Thymus (tissue), 11 donors: ENCODE data around the gene GUF1. TPM values are rescaled to one million over a fixed set of nuclear protein-coding genes. Genes with fewer than 3 reads are reported as not detected.

Experiments used
- DNase-seq, 9 donors: peaks; one replicate each; pipeline ENCODE4 v3.0.0-alpha.2; 2013; ENCODE audit warnings: low spot score in 9 of 9, low read depth in 6 of 9, missing footprints in 1 of 9
- H3K27ac ChIP-seq, 2 donors: one replicate each; pipeline ENCODE4 v1.5.1; 2013; ENCODE audit warnings: control low read depth in 1 of 2, low read depth in 1 of 2, low read length in 1 of 2, mild to moderate bottlenecking in 1 of 2, moderate library complexity in 1 of 2
- H3K27me3 ChIP-seq, 2 donors: one replicate each; pipeline ENCODE4 v1.5.1; 2013; ENCODE audit warnings: low read length in 1 of 2; ENCODE audit not compliant: control insufficient read depth in 2 of 2, insufficient read depth in 1 of 2
- H3K36me3 ChIP-seq, 2 donors: one replicate each; pipeline ENCODE4 v1.5.1; 2013; ENCODE audit warnings: low read length in 1 of 2, mild to moderate bottlenecking in 1 of 2, moderate library complexity in 1 of 2; ENCODE audit not compliant: control insufficient read depth in 2 of 2, insufficient read depth in 2 of 2
- H3K4me1 ChIP-seq, 2 donors: one replicate each; pipeline ENCODE4 v1.5.1; 2013; ENCODE audit warnings: low read length in 2 of 2; ENCODE audit not compliant: control insufficient read depth in 2 of 2, insufficient read depth in 2 of 2
- H3K4me3 ChIP-seq, 2 donors: one replicate each; pipeline ENCODE4 v1.5.1; 2013; ENCODE audit warnings: low read length in 2 of 2, control low read depth in 1 of 2, mild to moderate bottlenecking in 1 of 2
- H3K9me3 ChIP-seq, 2 donors: one replicate each; pipeline ENCODE4 v1.5.1; 2013; ENCODE audit warnings: low read length in 1 of 2, mild to moderate bottlenecking in 1 of 2; ENCODE audit not compliant: control insufficient read depth in 2 of 2, insufficient read depth in 1 of 2
- WGBS: extraction: QIAGEN DNeasy Blood & Tissue Kit; methylation state at CpG from one replicate; pipeline ENCODE4 v1.1.7; 2013; 5-methylcytosine and 5-hydroxymethylcytosine counted together
- polyA plus RNA-seq: library from polyadenylated mRNA; stranded (reverse); fragments of 200-250 nt; gene quantifications from one replicate; pipeline ENCODE4 v1.2.3, GENCODE V29; 2013
- total RNA-seq: library from RNA; stranded (reverse); fragments of 120-200 nt; gene quantifications from one replicate; pipeline ENCODE4 v1.2.4, GENCODE V29; 2013
- donor health status: healthy.

Gene GUF1
- total and polyA plus RNA-seq, 2 donors: 13.6 to 14.2 TPM

GRCh38 chr4:44660396-44660795 is 17.8 kb upstream of the GUF1 start:
- Histone ChIP-seq H3K27me3 (no peaks in the 10 kb centered on the region), H3K36me3 (no peaks in the 10 kb centered on the region), H3K9me3 (no peaks in the 10 kb centered on the region), H3K27ac (no peak overlapping the region), H3K4me3 (no peak overlapping the region), H3K4me1 (no peaks in the 10 kb centered on the region)
- WGBS: 77% methylated on average over 3 of the region's 3 CpGs
- no peak for DNase-seq

GRCh38 chr4:44661940-44662622 is 16.1 kb upstream of the GUF1 start:
- no peaks in the 10 kb centered on the region for H3K9me3 ChIP-seq
- H3K36me3 ChIP-seq: no peaks in the 10 kb centered on the region
- no peaks in the 10 kb centered on the region for H3K4me1 ChIP-seq
- no peak for DNase-seq
- H3K4me3 ChIP-seq: no peak overlapping the region
- H3K27me3 ChIP-seq: no peaks in the 10 kb centered on the region
- H3K27ac ChIP-seq: no peak overlapping the region
- WGBS: 95% methylated on average over 1 of the region's 1 CpG

- WGBS: 55% methylated on average over 2 of the region's 2 CpGs
- Histone ChIP-seq H3K4me3 (no peak overlapping the region), H3K27ac (no peak overlapping the region), H3K4me1 (no peaks in the 10 kb centered on the region), H3K27me3 (no peaks in the 10 kb centered on the region), H3K9me3 (no peaks in the 10 kb centered on the region), H3K36me3 (no peaks in the 10 kb centered on the region)
- DNase-seq: no peak
These were observed 15.6 kb upstream of the GUF1 start for GRCh38 chr4:44662623-44663005.

- Histone ChIP-seq H3K36me3 (no peaks in the 10 kb centered on the region), H3K4me3 (no peak overlapping the region), H3K4me1 (no peaks in the 10 kb centered on the region), H3K27ac (no peak overlapping the region), H3K27me3 (no peaks in the 10 kb centered on the region), H3K9me3 (no peaks in the 10 kb centered on the region)
- DNase-seq: no peak
- WGBS: 97% methylated on average over 20 of the region's 20 CpGs
These were observed 14.5 kb upstream of the GUF1 start for GRCh38 chr4:44663539-44664263.

- WGBS: 67% methylated on average over 2 of the region's 2 CpGs
- H3K36me3 ChIP-seq: no peaks in the 10 kb centered on the region
These were observed 9.7 kb upstream of the GUF1 start for GRCh38 chr4:44668526-44668925.

GRCh38 chr4:44670506-44671199 is 7.6 kb upstream of the GUF1 start:
- H3K27ac ChIP-seq: no peak overlapping the region
- WGBS: 87% methylated on average over 4 of the region's 4 CpGs
- H3K4me3 ChIP-seq: no peak overlapping the region
- H3K36me3 ChIP-seq: no peaks in the 10 kb centered on the region
- H3K9me3 ChIP-seq: no peaks in the 10 kb centered on the region
- H3K27me3 ChIP-seq: no peaks in the 10 kb centered on the region
- no peak for DNase-seq
- no peaks in the 10 kb centered on the region for H3K4me1 ChIP-seq

More at GRCh38 chr4:44668526-44668925, 9.7 kb upstream of the GUF1 start:
- Histone ChIP-seq H3K9me3 (no peaks in the 10 kb centered on the region), H3K27ac (no peak overlapping the region), H3K27me3 (no peaks in the 10 kb centered on the region), H3K4me1 (no peaks in the 10 kb centered on the region), H3K4me3 (no peak overlapping the region)
- no peak for DNase-seq

- H3K27me3 ChIP-seq: no peaks in the 10 kb centered on the region
- WGBS: 96% methylated on average over 3 of the region's 3 CpGs
- no peak overlapping the region for H3K4me3 ChIP-seq
These were observed 6.6 kb upstream of the GUF1 start for GRCh38 chr4:44671636-44672035.

GRCh38 chr4:44674471-44674870 is 3.7 kb upstream of the GUF1 start:
- Histone ChIP-seq H3K4me1 (peaks cover 3 to 4% of the 10 kb centered on the region in 2 donors), H3K9me3 (no peaks in the 10 kb centered on the region), H3K27ac (no peak overlapping the region), H3K27me3 (no peaks in the 10 kb centered on the region), H3K4me3 (no peak overlapping the region), H3K36me3 (no peaks in the 10 kb centered on the region)
- WGBS: 93% methylated on average over 1 of the region's 1 CpG
- DNase-seq: no peak

More at GRCh38 chr4:44671636-44672035, 6.6 kb upstream of the GUF1 start:
- Histone ChIP-seq H3K9me3 (no peaks in the 10 kb centered on the region), H3K27ac (no peak overlapping the region), H3K4me1 (no peaks in the 10 kb centered on the region), H3K36me3 (no peaks in the 10 kb centered on the region)
- no peak for DNase-seq

GRCh38 chr4:44675366-44675765 is 2.9 kb upstream of the GUF1 start:
- Histone ChIP-seq H3K9me3 (no peaks in the 10 kb centered on the region), H3K4me3 (no peak overlapping the region), H3K27me3 (no peaks in the 10 kb centered on the region), H3K36me3 (no peaks in the 10 kb centered on the region), H3K27ac (no peak overlapping the region), H3K4me1 (peaks cover 3 to 4% of the 10 kb centered on the region in 2 donors)
- 83% methylated on average over 5 of the region's 5 CpGs for WGBS
- no peak for DNase-seq
